ENCODE results near the gene DDT.
"Not testable (repeated sequence)": the region's sequence is repeated elsewhere in the genome, so short reads cannot be mapped to it uniquely, and the experiment has no call there.

DDT gene

GRCh38 chr22:23952794-23953405 lies 21.3 kb downstream of the DDT start:
- not testable (repeated sequence) for DNase-seq (ENCODE audit: low read depth)

GRCh38 chr22:23951383-23951782 lies 22.9 kb downstream of the DDT start:
- not testable (repeated sequence) for DNase-seq (ENCODE audit: low read depth)

- not testable (repeated sequence) for DNase-seq (ENCODE audit: low read depth)
Observed at GRCh38 chr22:23949764-23950163, 24.5 kb downstream of the DDT start.

- DNase-seq (ENCODE audit: low read depth): not testable (repeated sequence)
Observed at GRCh38 chr22:23947391-23947790, 26.9 kb downstream of the DDT start.

DNA sequence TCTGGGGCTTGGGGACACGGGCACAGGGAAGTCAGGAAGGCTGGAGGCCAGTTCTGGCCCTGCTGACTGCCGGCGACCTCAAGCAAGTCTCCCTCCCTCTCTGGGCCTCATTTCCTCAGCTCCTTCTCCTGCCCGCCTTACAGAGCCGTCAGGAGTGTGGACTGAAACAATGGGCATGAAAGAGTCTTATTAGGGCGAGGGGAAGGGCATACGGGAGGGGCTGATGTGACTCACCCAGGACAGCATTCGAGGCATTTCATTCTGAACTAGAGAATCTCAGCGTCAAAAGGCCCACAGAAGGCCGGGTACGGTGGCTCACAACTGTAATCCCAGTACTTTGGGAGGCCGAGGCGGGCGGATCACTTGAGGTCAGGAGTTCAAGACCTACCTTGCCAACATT lies 34.1 kb downstream of the DDT start:
- DNase-seq (ENCODE audit: low read depth): not testable (repeated sequence)

GRCh38 chr22:23939017-23939357 lies 35.3 kb downstream of the DDT start:
- DNase-seq (ENCODE audit: low read depth): no peak

GRCh38 chr22:23938328-23939016 lies 35.8 kb downstream of the DDT start:
- no peak for DNase-seq (ENCODE audit: low read depth)

GRCh38 chr22:23926561-23926960 lies 47.7 kb downstream of the DDT start:
- DNase-seq (ENCODE audit: low read depth): no peak

- DNase-seq (ENCODE audit: low read depth): no peak
Observed at GRCh38 chr22:23925020-23925606, 49.1 kb downstream of the DDT start.

- DNase-seq (ENCODE audit: low read depth): no peak
Observed at GRCh38 chr22:23922921-23923320, 51.3 kb downstream of the DDT start.

DNA sequence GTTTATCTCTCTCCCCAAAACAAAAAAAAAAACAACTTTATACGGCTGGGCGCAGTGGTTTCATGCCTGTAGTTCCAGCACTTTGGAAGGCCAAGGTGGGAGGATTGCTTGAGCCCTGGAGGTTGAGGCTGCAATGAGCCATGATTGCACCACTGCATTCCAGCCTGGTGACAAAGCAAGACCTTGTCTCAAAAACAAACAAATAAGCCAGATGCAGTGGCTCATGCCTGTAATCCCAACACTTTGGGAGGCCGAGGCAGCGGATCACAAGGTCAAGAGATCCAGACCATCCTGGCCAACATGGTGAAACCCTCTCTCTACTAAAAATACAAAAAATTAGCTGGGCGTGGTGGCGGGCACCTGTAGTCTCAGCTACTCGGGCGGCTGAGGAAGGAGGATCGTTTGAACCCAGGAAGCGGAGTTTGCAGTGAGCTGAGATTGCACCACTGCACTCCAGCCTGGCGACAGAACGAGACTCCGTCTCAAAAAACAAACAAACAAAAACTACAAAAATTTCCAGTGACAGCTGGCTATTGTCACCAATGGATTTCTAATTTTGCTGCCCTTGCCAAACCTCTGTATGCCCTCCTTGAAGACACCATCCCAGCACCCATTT lies 52.5 kb downstream of the DDT start:
- DNase-seq (ENCODE audit: low read depth): peak; percentile 39
